ENCODE data around the gene PTPRE.

- TF ChIP-seq POLR2AphosphoS5 (IDR thresholded peaks at IDR 0.05; ENCODE audit: low read depth) (no peak), CTCF (IDR thresholded peaks at IDR 0.05; ENCODE audit: insufficient read depth, low read length) (no peak), GABPA (IDR thresholded peaks at IDR 0.05; ENCODE audit: low read depth) (no peak), REST (IDR thresholded peaks at IDR 0.05; ENCODE audit: insufficient replicate concordance, low read depth) (no peak)
Observed at GRCh38 chr10:127951861-127952574, 45.1 kb downstream of the PTPRE start.

All from HL-60 (cell line).